Activated T-cell treated with anti-CD3 and anti-CD28 coated beads, Interleukin-2, amount 50 U/mL, for 4 hours (primary cell): ENCODE results near the gene RPRD1B. TPM values are rescaled to one million over a fixed set of nuclear protein-coding genes. Genes with fewer than 3 reads are reported as not detected.

ENCODE experiments used
- ATAC-seq, 2 donors: fragments of 200-7000 bp; cut with Tn5 transposase; one replicate each; pipeline ENCODE4 v1.10.0; 2021
- DNase-seq: peaks from one replicate; pipeline ENCODE4 v3.0.0-alpha.2; 2020
- H3K27me3 Mint-ChIP-seq: one replicate; pipeline ENCODE4 v1.8.0; 2021; ENCODE audit warnings: low read depth, mixed read lengths
- H3K36me3 Mint-ChIP-seq: one replicate; pipeline ENCODE4 v1.8.0; 2022; ENCODE audit warnings: mixed read lengths; ENCODE audit not compliant: insufficient read depth
- H3K4me1 Mint-ChIP-seq: one replicate; pipeline ENCODE4 v1.8.0; 2021; ENCODE audit warnings: low read depth, mixed read lengths
- H3K4me3 Mint-ChIP-seq: one replicate; pipeline ENCODE4 v1.8.0; 2021; ENCODE audit warnings: mild to moderate bottlenecking, moderate library complexity, mixed read lengths
- H3K9me3 Mint-ChIP-seq: one replicate; pipeline ENCODE4 v1.8.0; 2021; ENCODE audit warnings: mixed read lengths
- total RNA-seq, 3 donors: library from RNA; stranded (reverse); gene quantifications; one replicate each; pipeline ENCODE4 v1.2.1, GENCODE V29; 2021

Gene RPRD1B
- total RNA-seq, 3 donors from 2014 or later, result 38.6 to 40.4 (median 39.6) TPM

DNA sequence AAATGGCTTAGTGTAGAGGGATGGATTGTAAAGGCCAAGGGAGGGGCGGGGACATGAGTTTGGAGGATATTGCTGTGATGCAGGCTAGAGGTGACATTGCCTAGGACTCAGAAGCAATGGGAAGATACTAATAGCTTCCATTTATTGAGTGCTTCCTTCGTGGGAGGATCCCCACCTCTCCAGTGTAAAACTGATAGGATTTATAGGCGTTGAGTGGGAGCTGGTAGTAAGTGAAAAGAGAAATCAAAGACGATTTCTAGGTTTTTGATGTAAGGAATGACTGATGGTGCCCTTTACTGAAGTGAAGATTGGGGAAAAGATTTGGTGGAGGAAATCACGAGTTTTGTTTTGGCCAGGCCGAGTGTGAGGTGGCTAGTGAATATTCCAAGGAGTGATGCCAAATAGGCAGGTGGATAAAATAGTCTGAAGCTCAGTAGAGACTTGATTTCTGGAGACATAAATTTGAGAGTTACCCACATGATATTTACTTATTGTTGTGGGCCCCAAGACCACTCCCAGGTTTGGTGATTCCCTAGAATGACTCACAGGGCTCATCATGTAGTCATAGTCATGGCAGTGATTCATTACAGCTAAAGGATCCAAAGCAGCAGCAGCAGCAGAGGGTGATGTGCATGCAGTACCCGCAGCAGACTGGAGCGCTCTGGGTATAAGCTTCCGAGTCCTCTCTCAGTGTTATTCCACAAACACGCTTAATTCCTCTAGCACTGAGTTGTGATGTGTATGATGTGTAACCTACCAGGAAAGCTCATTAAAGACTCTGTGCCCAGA is 10.2 kb downstream of the RPRD1B start:
- Mint-ChIP-seq H3K9me3 (no peaks in the 10 kb centered on the region), H3K27me3 (no peaks in the 10 kb centered on the region), H3K4me1 (peaks cover 40% of the 10 kb centered on the region), H3K36me3 (peaks cover 38% of the 10 kb centered on the region), H3K4me3 (no peak overlapping the region)
- peak; percentile 14 for DNase-seq
- peak; percentile 98 to 99 for ATAC-seq

- H3K4me3 Mint-ChIP-seq, result no peak overlapping the region
- H3K9me3 Mint-ChIP-seq, result no peaks in the 10 kb centered on the region
- DNase-seq (no peak), ATAC-seq (no peak)
- no peaks in the 10 kb centered on the region for H3K27me3 Mint-ChIP-seq
- peaks cover 42% of the 10 kb centered on the region for H3K4me1 Mint-ChIP-seq
- H3K36me3 Mint-ChIP-seq, result peaks cover 40% of the 10 kb centered on the region
Measured at GRCh38 chr20:38044685-38045084, 11.1 kb downstream of the RPRD1B start.

GRCh38 chr20:38046572-38046971 is 13.0 kb downstream of the RPRD1B start:
- H3K4me3 Mint-ChIP-seq, result no peak overlapping the region
- no peak for ATAC-seq
- no peak for DNase-seq
- no peaks in the 10 kb centered on the region for H3K9me3 Mint-ChIP-seq
- H3K27me3 Mint-ChIP-seq, result no peaks in the 10 kb centered on the region
- peaks cover 51% of the 10 kb centered on the region for H3K4me1 Mint-ChIP-seq
- peaks cover 41% of the 10 kb centered on the region for H3K36me3 Mint-ChIP-seq

DNA sequence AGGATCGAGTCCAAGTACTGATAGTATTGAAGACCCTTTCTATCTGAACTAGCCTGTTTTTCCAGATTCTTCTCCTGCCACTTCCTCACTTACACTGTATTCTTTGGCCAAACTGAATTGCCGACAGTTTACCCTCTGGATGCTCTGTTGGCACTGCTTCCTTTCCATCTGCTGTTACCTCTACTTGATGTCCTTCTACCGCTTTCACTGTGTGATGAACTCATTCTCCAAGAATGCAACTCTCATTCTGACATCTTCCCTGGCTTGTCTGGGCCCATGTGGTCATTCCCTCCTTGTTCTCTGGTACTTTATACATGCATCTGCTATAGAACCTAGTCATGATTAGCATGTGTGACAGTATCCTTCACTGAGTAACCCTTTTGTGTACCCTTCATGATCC is 16.3 kb downstream of the RPRD1B start:
- Mint-ChIP-seq H3K4me3 (no peak overlapping the region), H3K27me3 (no peaks in the 10 kb centered on the region), H3K4me1 (peaks cover 42% of the 10 kb centered on the region), H3K36me3 (peaks cover 25% of the 10 kb centered on the region), H3K9me3 (no peaks in the 10 kb centered on the region)
- ATAC-seq (peak in 1 of 2 donors; percentile 13), DNase-seq (no peak)

- no peaks in the 10 kb centered on the region for H3K27me3 Mint-ChIP-seq
- peak; percentile 67 to 72 for ATAC-seq
Measured at GRCh38 chr20:38050686-38051085, 17.1 kb downstream of the RPRD1B start.

GRCh38 chr20:38052870-38053269 is 19.3 kb downstream of the RPRD1B start:
- H3K9me3 Mint-ChIP-seq, result no peaks in the 10 kb centered on the region
- H3K36me3 Mint-ChIP-seq, result peaks cover 24% of the 10 kb centered on the region
- no peaks in the 10 kb centered on the region for H3K27me3 Mint-ChIP-seq

More at GRCh38 chr20:38050686-38051085, 17.1 kb downstream of the RPRD1B start:
- DNase-seq, result no peak
- Mint-ChIP-seq H3K4me3 (no peak overlapping the region), H3K36me3 (peaks cover 29% of the 10 kb centered on the region), H3K4me1 (peaks cover 44% of the 10 kb centered on the region), H3K9me3 (no peaks in the 10 kb centered on the region)

DNA sequence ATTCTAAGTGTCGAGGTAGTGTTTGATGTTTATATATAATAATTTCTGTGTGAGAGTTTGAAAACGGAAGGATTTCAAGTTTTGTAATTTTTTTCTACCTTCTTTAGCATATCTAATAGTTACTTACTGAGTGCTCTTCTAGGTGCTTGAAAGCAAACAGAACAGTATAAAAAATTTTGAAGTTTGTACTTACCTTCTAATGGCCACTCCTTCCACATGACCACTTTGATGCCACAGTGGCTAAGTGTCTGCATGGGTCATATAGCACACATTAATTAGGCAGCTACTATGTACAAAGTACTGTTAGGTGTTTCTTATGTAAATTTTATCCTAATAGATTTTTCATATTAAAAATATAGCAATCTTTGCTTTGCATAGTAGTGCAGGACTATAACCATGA is 21.1 kb downstream of the RPRD1B start:
- Mint-ChIP-seq H3K4me1 (peaks cover 44% of the 10 kb centered on the region), H3K36me3 (peaks cover 28% of the 10 kb centered on the region), H3K4me3 (no peak overlapping the region), H3K27me3 (no peaks in the 10 kb centered on the region), H3K9me3 (no peaks in the 10 kb centered on the region)
- no peak for DNase-seq
- no peak for ATAC-seq

More at GRCh38 chr20:38052870-38053269, 19.3 kb downstream of the RPRD1B start:
- ATAC-seq, result no peak
- Mint-ChIP-seq H3K4me3 (no peak overlapping the region), H3K4me1 (peaks cover 46% of the 10 kb centered on the region)
- no peak for DNase-seq

- no peak overlapping the region for H3K4me3 Mint-ChIP-seq
- H3K9me3 Mint-ChIP-seq, result no peaks in the 10 kb centered on the region
- ATAC-seq (no peak), DNase-seq (no peak)
- H3K4me1 Mint-ChIP-seq, result peaks cover 38% of the 10 kb centered on the region
- H3K27me3 Mint-ChIP-seq, result no peaks in the 10 kb centered on the region
- peaks cover 30% of the 10 kb centered on the region for H3K36me3 Mint-ChIP-seq
Measured at GRCh38 chr20:38055294-38055693, 21.7 kb downstream of the RPRD1B start.

GRCh38 chr20:38055848-38056247 is 22.3 kb downstream of the RPRD1B start:
- H3K27me3 Mint-ChIP-seq, result no peaks in the 10 kb centered on the region
- ATAC-seq (no peak), DNase-seq (no peak)
- H3K36me3 Mint-ChIP-seq, result peaks cover 34% of the 10 kb centered on the region
- H3K4me3 Mint-ChIP-seq, result no peak overlapping the region
- peaks cover 32% of the 10 kb centered on the region for H3K4me1 Mint-ChIP-seq
- no peaks in the 10 kb centered on the region for H3K9me3 Mint-ChIP-seq

DNA sequence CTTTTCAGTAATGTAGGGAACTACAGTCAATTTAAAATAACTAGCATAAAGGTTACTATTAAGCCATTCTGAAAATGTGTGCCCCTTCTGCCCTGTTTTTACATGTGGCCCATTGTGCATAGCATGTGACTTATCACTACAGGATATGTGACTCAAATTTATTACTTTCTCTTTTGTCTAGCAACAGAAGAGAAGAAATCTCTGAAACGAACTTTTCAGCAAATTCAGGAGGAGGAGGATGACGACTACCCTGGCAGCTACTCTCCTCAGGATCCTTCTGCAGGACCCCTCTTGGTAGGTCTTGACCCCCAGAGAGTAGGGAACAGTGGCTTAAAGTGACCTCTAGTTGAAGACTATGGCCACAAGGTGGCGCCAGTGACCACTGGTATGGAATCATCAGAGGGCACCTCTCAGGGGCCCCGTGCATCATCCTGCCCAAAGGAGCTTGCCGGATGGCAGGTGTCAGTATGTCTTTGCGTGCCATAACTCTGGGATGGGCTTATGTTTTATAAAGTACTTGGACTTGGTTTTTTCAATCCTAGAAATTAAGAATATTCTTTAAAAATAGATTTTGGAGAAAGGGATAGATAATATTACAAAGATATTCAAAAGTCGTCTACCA is 23.9 kb downstream of the RPRD1B start:
- H3K4me3 Mint-ChIP-seq, result no peak overlapping the region
- ATAC-seq, result peak; percentile 95
- no peaks in the 10 kb centered on the region for H3K27me3 Mint-ChIP-seq
- DNase-seq, result peak; percentile 69
- peaks cover 26% of the 10 kb centered on the region for H3K36me3 Mint-ChIP-seq
- no peaks in the 10 kb centered on the region for H3K9me3 Mint-ChIP-seq
- H3K4me1 Mint-ChIP-seq, result peaks cover 27% of the 10 kb centered on the region

DNA sequence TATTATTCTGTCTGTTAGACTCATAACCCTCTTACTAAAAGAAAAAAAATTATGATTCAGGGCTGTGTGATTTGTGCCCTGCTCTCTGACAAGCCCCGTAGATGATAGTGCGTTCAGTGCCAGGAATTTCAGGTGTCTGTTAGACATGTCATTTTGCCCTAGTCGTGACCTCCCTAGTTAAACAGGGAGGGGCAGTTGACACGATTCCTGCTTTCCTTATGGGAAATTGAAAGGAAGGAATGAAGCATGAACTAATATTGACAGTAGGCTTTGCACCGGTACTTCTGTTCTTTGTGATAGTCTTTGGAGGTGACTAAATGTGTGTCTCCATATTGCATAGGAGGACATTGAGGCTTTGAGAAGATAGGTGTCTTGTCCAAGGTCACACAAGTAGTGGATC is 26.3 kb downstream of the RPRD1B start:
- Mint-ChIP-seq H3K4me1 (peaks cover 20% of the 10 kb centered on the region), H3K36me3 (peaks cover 31% of the 10 kb centered on the region), H3K27me3 (no peaks in the 10 kb centered on the region), H3K4me3 (no peak overlapping the region), H3K9me3 (no peaks in the 10 kb centered on the region)
- DNase-seq, result no peak
- ATAC-seq, result no peak

DNA sequence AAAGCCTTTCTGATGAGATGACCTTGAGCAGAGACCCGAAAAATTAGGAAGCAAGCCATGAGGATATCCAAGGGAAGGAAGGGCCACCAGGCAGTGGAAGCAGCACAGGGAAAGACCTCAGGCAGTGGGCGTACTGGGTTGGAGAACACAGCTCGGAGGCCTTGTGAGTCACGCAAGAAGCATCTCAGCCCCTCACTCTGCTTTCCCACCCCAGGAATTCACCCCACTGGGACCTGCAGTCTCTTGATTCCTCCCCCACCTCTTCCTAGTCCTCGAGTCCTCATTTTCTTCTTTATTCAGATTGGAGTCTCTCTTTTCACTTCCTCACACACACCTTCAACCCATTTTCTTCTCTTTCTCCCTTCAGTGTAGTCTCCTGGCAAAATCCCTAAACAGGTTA is 27.0 kb downstream of the RPRD1B start:
- ATAC-seq (no peak), DNase-seq (no peak)
- Mint-ChIP-seq H3K9me3 (no peaks in the 10 kb centered on the region), H3K4me3 (no peak overlapping the region), H3K27me3 (no peaks in the 10 kb centered on the region), H3K4me1 (peaks cover 16% of the 10 kb centered on the region), H3K36me3 (peaks cover 30% of the 10 kb centered on the region)

- Mint-ChIP-seq H3K9me3 (no peaks in the 10 kb centered on the region), H3K36me3 (peaks cover 32% of the 10 kb centered on the region), H3K4me3 (no peak overlapping the region), H3K4me1 (peaks cover 12% of the 10 kb centered on the region), H3K27me3 (no peaks in the 10 kb centered on the region)
- DNase-seq, result no peak
- no peak for ATAC-seq
Measured at GRCh38 chr20:38061109-38061508, 27.6 kb downstream of the RPRD1B start.

DNA sequence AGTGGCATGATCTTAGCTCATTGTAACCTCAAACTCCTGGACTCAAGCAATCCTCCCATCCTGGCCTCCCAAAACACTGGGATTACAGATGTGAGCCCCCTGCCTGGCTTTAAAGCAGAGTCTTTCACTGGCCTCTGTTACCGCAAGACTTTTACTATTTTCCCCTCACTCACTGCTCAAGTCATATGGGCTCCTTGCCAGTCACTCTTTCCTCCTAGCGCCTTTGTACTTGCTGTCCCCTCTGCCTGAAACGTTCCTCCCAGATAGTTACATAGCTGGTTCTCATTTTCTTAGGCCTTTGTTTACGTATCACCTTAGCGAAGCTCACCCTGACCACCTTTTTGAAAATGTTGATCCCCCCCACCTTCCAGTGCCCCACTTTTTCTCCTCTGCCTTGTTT is 29.3 kb downstream of the RPRD1B start:
- Mint-ChIP-seq H3K4me3 (no peak overlapping the region), H3K4me1 (no peaks in the 10 kb centered on the region), H3K27me3 (no peaks in the 10 kb centered on the region), H3K36me3 (peaks cover 45% of the 10 kb centered on the region), H3K9me3 (no peaks in the 10 kb centered on the region)
- DNase-seq (no peak), ATAC-seq (no peak)

- H3K27me3 Mint-ChIP-seq, result no peaks in the 10 kb centered on the region
- peaks cover 49% of the 10 kb centered on the region for H3K36me3 Mint-ChIP-seq
- H3K4me3 Mint-ChIP-seq, result no peak overlapping the region
- H3K9me3 Mint-ChIP-seq, result no peaks in the 10 kb centered on the region
- DNase-seq (no peak), ATAC-seq (no peak)
- H3K4me1 Mint-ChIP-seq, result no peaks in the 10 kb centered on the region
Measured at GRCh38 chr20:38063911-38064530, 30.5 kb downstream of the RPRD1B start.
